Measurements from ENCODE around the gene TAS2R9.

GRCh38 chr12:10811883-10812536 is 2.0 kb upstream of the TAS2R9 start:
- TF ChIP-seq, protein P1, sequence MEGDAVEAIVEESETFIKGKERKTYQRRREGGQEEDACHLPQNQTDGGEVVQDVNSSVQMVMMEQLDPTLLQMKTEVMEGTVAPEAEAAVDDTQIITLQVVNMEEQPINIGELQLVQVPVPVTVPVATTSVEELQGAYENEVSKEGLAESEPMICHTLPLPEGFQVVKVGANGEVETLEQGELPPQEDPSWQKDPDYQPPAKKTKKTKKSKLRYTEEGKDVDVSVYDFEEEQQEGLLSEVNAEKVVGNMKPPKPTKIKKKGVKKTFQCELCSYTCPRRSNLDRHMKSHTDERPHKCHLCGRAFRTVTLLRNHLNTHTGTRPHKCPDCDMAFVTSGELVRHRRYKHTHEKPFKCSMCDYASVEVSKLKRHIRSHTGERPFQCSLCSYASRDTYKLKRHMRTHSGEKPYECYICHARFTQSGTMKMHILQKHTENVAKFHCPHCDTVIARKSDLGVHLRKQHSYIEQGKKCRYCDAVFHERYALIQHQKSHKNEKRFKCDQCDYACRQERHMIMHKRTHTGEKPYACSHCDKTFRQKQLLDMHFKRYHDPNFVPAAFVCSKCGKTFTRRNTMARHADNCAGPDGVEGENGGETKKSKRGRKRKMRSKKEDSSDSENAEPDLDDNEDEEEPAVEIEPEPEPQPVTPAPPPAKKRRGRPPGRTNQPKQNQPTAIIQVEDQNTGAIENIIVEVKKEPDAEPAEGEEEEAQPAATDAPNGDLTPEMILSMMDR (conservative IDR thresholded peaks at IDR 0.05; ENCODE audit: low read length) = no peak
- no peak for TF ChIP-seq EZH2phosphoT487 (IDR thresholded peaks at IDR 0.05; ENCODE audit: borderline replicate concordance)

Measured in Loucy (cell line).